Neuron (in vitro differentiated cells): Measurements from ENCODE around the gene FRMD1.

Experiments used
- H2AFZ ChIP-seq: one replicate; pipeline ENCODE4 v1.6.1; 2013; ENCODE audit warnings: low read depth, mild to moderate bottlenecking, inconsistent platforms, low read length, moderate library complexity
- H3K27me3 ChIP-seq: one replicate; pipeline ENCODE4 v1.6.1; 2013; ENCODE audit warnings: low read length; ENCODE audit not compliant: insufficient read depth
- H3K36me3 ChIP-seq: one replicate; pipeline ENCODE4 v1.6.1; 2013; ENCODE audit warnings: low read length; ENCODE audit not compliant: insufficient read depth
- H3K4me1 ChIP-seq: one replicate; pipeline ENCODE4 v1.6.1; 2013; ENCODE audit warnings: low read length; ENCODE audit not compliant: insufficient read depth
- H3K4me3 ChIP-seq: 2 replicates; pipeline ENCODE4 v1.5.1; 2013; ENCODE audit warnings: mild to moderate bottlenecking, low read length, moderate library complexity
- H3K9me3 ChIP-seq: one replicate; pipeline ENCODE4 v1.6.1; 2013; ENCODE audit warnings: low read length

FRMD1 gene

GRCh38 chr6:168097221-168097620, 18.2 kb upstream of the FRMD1 start:
- H2AFZ ChIP-seq: no peak overlapping the region
- H3K27me3 ChIP-seq: no peaks in the 10 kb centered on the region
- no peaks in the 10 kb centered on the region for H3K36me3 ChIP-seq
- no peak overlapping the region for H3K4me3 ChIP-seq
- peaks cover 2% of the 10 kb centered on the region for H3K4me1 ChIP-seq
- H3K9me3 ChIP-seq: no peaks in the 10 kb centered on the region

GRCh38 chr6:168096271-168096764, 17.3 kb upstream of the FRMD1 start:
- H3K9me3 ChIP-seq: no peaks in the 10 kb centered on the region
- peaks cover 2% of the 10 kb centered on the region for H3K4me1 ChIP-seq
- no peaks in the 10 kb centered on the region for H3K27me3 ChIP-seq
- no peaks in the 10 kb centered on the region for H3K36me3 ChIP-seq
- H3K4me3 ChIP-seq: no peak overlapping the region
- H2AFZ ChIP-seq: no peak overlapping the region

GRCh38 chr6:168095716-168096250, 16.8 kb upstream of the FRMD1 start:
- H3K27me3 ChIP-seq: no peaks in the 10 kb centered on the region

GRCh38 chr6:168095171-168095691, 16.2 kb upstream of the FRMD1 start:
- Histone ChIP-seq H3K9me3 (no peaks in the 10 kb centered on the region), H2AFZ (no peak overlapping the region), H3K4me3 (no peak overlapping the region), H3K27me3 (no peaks in the 10 kb centered on the region), H3K4me1 (peaks cover 2% of the 10 kb centered on the region), H3K36me3 (no peaks in the 10 kb centered on the region)

More at GRCh38 chr6:168095716-168096250, 16.8 kb upstream of the FRMD1 start:
- Histone ChIP-seq H3K36me3 (no peaks in the 10 kb centered on the region), H3K4me1 (peaks cover 2% of the 10 kb centered on the region), H2AFZ (no peak overlapping the region), H3K4me3 (no peak overlapping the region), H3K9me3 (no peaks in the 10 kb centered on the region)

- H3K36me3 ChIP-seq: no peaks in the 10 kb centered on the region
- H3K4me3 ChIP-seq: no peak overlapping the region
- H2AFZ ChIP-seq: no peak overlapping the region
- H3K9me3 ChIP-seq: no peaks in the 10 kb centered on the region
- H3K4me1 ChIP-seq: peaks cover 12% of the 10 kb centered on the region
- H3K27me3 ChIP-seq: no peaks in the 10 kb centered on the region
These were observed 14.6 kb upstream of the FRMD1 start for GRCh38 chr6:168093634-168094033.

GRCh38 chr6:168093071-168093505, 14.1 kb upstream of the FRMD1 start:
- H3K36me3 ChIP-seq: no peaks in the 10 kb centered on the region
- no peaks in the 10 kb centered on the region for H3K9me3 ChIP-seq
- no peak overlapping the region for H3K4me3 ChIP-seq
- H3K27me3 ChIP-seq: no peaks in the 10 kb centered on the region
- no peak overlapping the region for H2AFZ ChIP-seq
- H3K4me1 ChIP-seq: peaks cover 17% of the 10 kb centered on the region

- H2AFZ ChIP-seq: no peak overlapping the region
- peaks cover 23% of the 10 kb centered on the region for H3K4me1 ChIP-seq
- no peak overlapping the region for H3K4me3 ChIP-seq
- H3K36me3 ChIP-seq: no peaks in the 10 kb centered on the region
- H3K9me3 ChIP-seq: no peaks in the 10 kb centered on the region
- no peaks in the 10 kb centered on the region for H3K27me3 ChIP-seq
These were observed 13.5 kb upstream of the FRMD1 start for GRCh38 chr6:168092541-168092940.

- no peaks in the 10 kb centered on the region for H3K36me3 ChIP-seq
- no peak overlapping the region for H2AFZ ChIP-seq
- no peaks in the 10 kb centered on the region for H3K9me3 ChIP-seq
- H3K27me3 ChIP-seq: no peaks in the 10 kb centered on the region
- H3K4me1 ChIP-seq: peaks cover 25% of the 10 kb centered on the region
- no peak overlapping the region for H3K4me3 ChIP-seq
These were observed 12.6 kb upstream of the FRMD1 start for GRCh38 chr6:168091381-168092264.

- no peaks in the 10 kb centered on the region for H3K36me3 ChIP-seq
- no peaks in the 10 kb centered on the region for H3K27me3 ChIP-seq
- no peak overlapping the region for H3K4me3 ChIP-seq
- no peak overlapping the region for H2AFZ ChIP-seq
- H3K4me1 ChIP-seq: peaks cover 25% of the 10 kb centered on the region
- no peaks in the 10 kb centered on the region for H3K9me3 ChIP-seq
These were observed 11.7 kb upstream of the FRMD1 start for GRCh38 chr6:168090706-168091105.

GRCh38 chr6:168090064-168090690, 11.2 kb upstream of the FRMD1 start:
- peaks cover 25% of the 10 kb centered on the region for H3K4me1 ChIP-seq
- H3K4me3 ChIP-seq: no peak overlapping the region
- no peaks in the 10 kb centered on the region for H3K27me3 ChIP-seq
- no peaks in the 10 kb centered on the region for H3K9me3 ChIP-seq
- H3K36me3 ChIP-seq: no peaks in the 10 kb centered on the region
- H2AFZ ChIP-seq: no peak overlapping the region

- H3K9me3 ChIP-seq: no peaks in the 10 kb centered on the region
- no peak overlapping the region for H2AFZ ChIP-seq
- peaks cover 25% of the 10 kb centered on the region for H3K4me1 ChIP-seq
- H3K27me3 ChIP-seq: no peaks in the 10 kb centered on the region
- H3K36me3 ChIP-seq: no peaks in the 10 kb centered on the region
- H3K4me3 ChIP-seq: no peak overlapping the region
These were observed 10.4 kb upstream of the FRMD1 start for GRCh38 chr6:168089186-168090063.
